Activated T-helper 1 cell treated with anti-CD3 and anti-CD28 coated beads, Interleukin-2, amount 50 U/mL, for 16 hours (primary cell): Measurements from ENCODE around the gene ADGRF1.
"Not testable (repeated sequence)": the region's sequence is repeated elsewhere in the genome, so short reads cannot be mapped to it uniquely, and the experiment has no call there.

Experiments
- DNase-seq, 2 donors: peaks; one replicate each; pipeline ENCODE4 v3.0.0-alpha.2; 2020; ENCODE audit warnings: low read depth in 1 of 2, low spot score in 1 of 2

The ADGRF1 gene

GRCh38 chr6:47023573-47023972 lies 18.6 kb downstream of the ADGRF1 start:
- no peak for DNase-seq

GRCh38 chr6:47022191-47022590 lies 19.9 kb downstream of the ADGRF1 start:
- DNase-seq, result no peak

- DNase-seq, result no peak
These were observed 22.2 kb downstream of the ADGRF1 start for GRCh38 chr6:47019941-47020340.

- DNase-seq, result no peak
These were observed 25.2 kb downstream of the ADGRF1 start for GRCh38 chr6:47016909-47017308.

- DNase-seq, result no peak
These were observed 25.9 kb downstream of the ADGRF1 start for GRCh38 chr6:47016261-47016660.

GRCh38 chr6:47014401-47014800 lies 27.7 kb downstream of the ADGRF1 start:
- no peak for DNase-seq

- DNase-seq, result no peak
These were observed 32.5 kb downstream of the ADGRF1 start for GRCh38 chr6:47009583-47009982.

GRCh38 chr6:47008397-47008763 lies 33.8 kb downstream of the ADGRF1 start:
- DNase-seq, result no peak

GRCh38 chr6:47007657-47008396 lies 34.3 kb downstream of the ADGRF1 start:
- DNase-seq, result no peak

- no peak for DNase-seq
These were observed 36.6 kb downstream of the ADGRF1 start for GRCh38 chr6:47005486-47005885.

- DNase-seq, result no peak
These were observed 37.7 kb downstream of the ADGRF1 start for GRCh38 chr6:47004463-47004862.

GRCh38 chr6:47000842-47001241 lies 41.3 kb downstream of the ADGRF1 start:
- DNase-seq, result no peak

GRCh38 chr6:46998436-46999017 lies 43.6 kb downstream of the ADGRF1 start:
- no peak for DNase-seq

- DNase-seq, result no peak
These were observed 44.5 kb downstream of the ADGRF1 start for GRCh38 chr6:46997646-46998045.

- no peak for DNase-seq
These were observed 45.1 kb downstream of the ADGRF1 start for GRCh38 chr6:46996860-46997641.

- no peak for DNase-seq
These were observed 47.2 kb downstream of the ADGRF1 start for GRCh38 chr6:46994933-46995332.

- DNase-seq, result no peak
These were observed 48.3 kb downstream of the ADGRF1 start for GRCh38 chr6:46993846-46994245.

GRCh38 chr6:46992391-46992790 lies 49.7 kb downstream of the ADGRF1 start:
- not testable (repeated sequence) for DNase-seq

GRCh38 chr6:46990818-46991510 lies 51.2 kb downstream of the ADGRF1 start:
- DNase-seq, result not testable (repeated sequence)

GRCh38 chr6:46990031-46990644 lies 52.0 kb downstream of the ADGRF1 start:
- no peak for DNase-seq

- DNase-seq, result no peak
These were observed 52.7 kb downstream of the ADGRF1 start for GRCh38 chr6:46989398-46989797.
